ENCODE results near the gene ANKRD11.
"Not testable (repeated sequence)": the region's sequence is repeated elsewhere in the genome, so short reads cannot be mapped to it uniquely, and the experiment has no call there.

ANKRD11 gene

GRCh38 chr16:89343501-89344457 is 146.6 kb downstream of the ANKRD11 start:
- DNase-seq: peak; percentile 88

- no peak for DNase-seq
These were observed 148.4 kb downstream of the ANKRD11 start for GRCh38 chr16:89341697-89342694.

GRCh38 chr16:89341279-89341678 is 149.1 kb downstream of the ANKRD11 start:
- peak; percentile 7 for DNase-seq

GRCh38 chr16:89338863-89339262 is 151.5 kb downstream of the ANKRD11 start:
- peak; percentile 7 for DNase-seq

GRCh38 chr16:89337965-89338364 is 152.4 kb downstream of the ANKRD11 start:
- DNase-seq: no peak

- no peak for DNase-seq
These were observed 154.4 kb downstream of the ANKRD11 start for GRCh38 chr16:89335803-89336485.

GRCh38 chr16:89334988-89335802 is 155.2 kb downstream of the ANKRD11 start:
- DNase-seq: no peak

GRCh38 chr16:89334461-89334860 is 155.9 kb downstream of the ANKRD11 start:
- DNase-seq: no peak

GRCh38 chr16:89334050-89334449 is 156.3 kb downstream of the ANKRD11 start:
- no peak for DNase-seq

GRCh38 chr16:89333401-89334001 is 156.9 kb downstream of the ANKRD11 start:
- peak; percentile 34 for DNase-seq

- DNase-seq: no peak
These were observed 157.5 kb downstream of the ANKRD11 start for GRCh38 chr16:89332902-89333245.

- DNase-seq: no peak
These were observed 158.0 kb downstream of the ANKRD11 start for GRCh38 chr16:89332243-89332901.

GRCh38 chr16:89331371-89332109 is 158.8 kb downstream of the ANKRD11 start:
- DNase-seq: no peak

- DNase-seq: peak; percentile 72
These were observed 160.0 kb downstream of the ANKRD11 start for GRCh38 chr16:89330177-89330856.

GRCh38 chr16:89329830-89330176 is 160.6 kb downstream of the ANKRD11 start:
- not testable (repeated sequence) for DNase-seq

GRCh38 chr16:89328412-89329400 is 161.7 kb downstream of the ANKRD11 start:
- DNase-seq: peak; percentile 7

- no peak for DNase-seq
These were observed 163.6 kb downstream of the ANKRD11 start for GRCh38 chr16:89326721-89327120.

- DNase-seq: peak; percentile 71
These were observed 164.4 kb downstream of the ANKRD11 start for GRCh38 chr16:89325861-89326471.

Measured in NCI-H69 (cell line).